22Rv1 (cell line): ENCODE results near the gene FKBP5.

Source experiments
- H3K27ac ChIP-seq: fragments of 450-650 bp; 2 replicates; pipeline ENCODE4 v1.5.1; 2017
- ZFX ChIP-seq: fragments of 450-650 bp; IDR thresholded peaks from 2 replicates; pipeline ENCODE4 v1.6.1; 2017; ENCODE audit warnings: antibody characterized with exemption, borderline replicate concordance
- TF ChIP-seq, protein P1 (sequence below): fragments of 450-650 bp; IDR thresholded peaks from 2 replicates; pipeline ENCODE4 v1.5.1; 2017; ENCODE audit warnings: mild to moderate bottlenecking

Gene FKBP5

DNA sequence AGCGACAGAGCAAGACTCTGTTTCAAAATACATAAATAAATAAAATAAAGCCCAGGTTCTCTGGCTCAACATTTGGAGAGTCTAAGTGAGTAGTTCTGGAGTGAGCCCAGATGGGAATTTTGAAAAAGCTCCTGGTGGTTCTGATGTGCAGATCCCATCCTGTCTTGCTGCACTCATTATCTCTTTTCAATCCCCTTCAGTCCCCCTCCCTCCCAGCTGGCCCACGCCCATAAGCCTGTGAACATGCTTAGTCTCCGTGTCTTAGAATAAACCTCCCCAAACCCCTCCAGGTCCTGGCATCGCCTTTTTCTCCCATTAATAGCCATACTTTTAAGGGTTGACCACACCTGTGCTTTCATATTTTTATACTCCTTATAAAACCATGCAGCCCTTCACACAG lies 156.6 kb downstream of the FKBP5 start:
- TF ChIP-seq, protein P1, sequence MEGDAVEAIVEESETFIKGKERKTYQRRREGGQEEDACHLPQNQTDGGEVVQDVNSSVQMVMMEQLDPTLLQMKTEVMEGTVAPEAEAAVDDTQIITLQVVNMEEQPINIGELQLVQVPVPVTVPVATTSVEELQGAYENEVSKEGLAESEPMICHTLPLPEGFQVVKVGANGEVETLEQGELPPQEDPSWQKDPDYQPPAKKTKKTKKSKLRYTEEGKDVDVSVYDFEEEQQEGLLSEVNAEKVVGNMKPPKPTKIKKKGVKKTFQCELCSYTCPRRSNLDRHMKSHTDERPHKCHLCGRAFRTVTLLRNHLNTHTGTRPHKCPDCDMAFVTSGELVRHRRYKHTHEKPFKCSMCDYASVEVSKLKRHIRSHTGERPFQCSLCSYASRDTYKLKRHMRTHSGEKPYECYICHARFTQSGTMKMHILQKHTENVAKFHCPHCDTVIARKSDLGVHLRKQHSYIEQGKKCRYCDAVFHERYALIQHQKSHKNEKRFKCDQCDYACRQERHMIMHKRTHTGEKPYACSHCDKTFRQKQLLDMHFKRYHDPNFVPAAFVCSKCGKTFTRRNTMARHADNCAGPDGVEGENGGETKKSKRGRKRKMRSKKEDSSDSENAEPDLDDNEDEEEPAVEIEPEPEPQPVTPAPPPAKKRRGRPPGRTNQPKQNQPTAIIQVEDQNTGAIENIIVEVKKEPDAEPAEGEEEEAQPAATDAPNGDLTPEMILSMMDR, result no peak
- TF ChIP-seq ZFX, result no peak
- no peak overlapping the region for H3K27ac ChIP-seq

- no peak overlapping the region for H3K27ac ChIP-seq
- TF ChIP-seq, protein P1, result no peak
- TF ChIP-seq ZFX, result no peak
Measured at GRCh38 chr6:35524380-35525020, 164.2 kb downstream of the FKBP5 start.
